Neural cell (in vitro differentiated cells): ENCODE measurements around the gene NECTIN1. TPM values are rescaled to one million over a fixed set of nuclear protein-coding genes. Genes with fewer than 3 reads are reported as not detected.

ENCODE experiments used
- H2AFZ ChIP-seq: fragments of 200-600, 300-800 bp; sonication (generic), shearing (Covaris generic); 2 replicates; pipeline ENCODE4 v1.6.0; 2014; ENCODE audit warnings: low read depth, mild to moderate bottlenecking, antibody characterized with exemption, low read length, moderate library complexity
- H3F3A ChIP-seq: fragments of 200-600 bp; shearing (Covaris generic); 2 replicates; pipeline ENCODE4 v1.6.1; 2016; ENCODE audit warnings: mild to moderate bottlenecking, moderate library complexity, mixed read lengths, antibody characterized with exemption, low read length; ENCODE audit not compliant: insufficient read depth, poor library complexity, severe bottlenecking
- H3K27ac ChIP-seq: fragments of 200-600, 300-800 bp; sonication (generic), shearing (Covaris generic); 2 replicates; pipeline ENCODE4 v1.5.1; 2014; ENCODE audit warnings: mild to moderate bottlenecking, low read length, moderate library complexity
- H3K27me3 ChIP-seq: fragments of 300-800, 200-600 bp; sonication (generic), shearing (Covaris generic); 2 replicates; pipeline ENCODE4 v1.6.0; 2014; ENCODE audit warnings: mild to moderate bottlenecking, low read depth, low read length, moderate library complexity; ENCODE audit not compliant: insufficient read depth
- H3K36me3 ChIP-seq: fragments of 300-800, 200-600 bp; sonication (generic), shearing (Covaris generic); 2 replicates; pipeline ENCODE4 v1.5.1; 2014; ENCODE audit warnings: mild to moderate bottlenecking, antibody characterized with exemption, low read length, moderate library complexity; ENCODE audit not compliant: insufficient read depth
- H3K4me2 ChIP-seq: fragments of 300-800, 200-600 bp; sonication (generic), shearing (Covaris generic); 2 replicates; pipeline ENCODE4 v1.6.0; 2014; ENCODE audit warnings: mild to moderate bottlenecking, low read length
- H3K4me3 ChIP-seq: fragments of 300-800, 200-600 bp; sonication (generic), shearing (Covaris generic); 2 replicates; pipeline ENCODE4 v1.5.1; 2014; ENCODE audit warnings: mild to moderate bottlenecking, low read length, moderate library complexity
- H3K79me2 ChIP-seq: fragments of 200-600 bp; shearing (Covaris generic); replicated peaks from 2 replicates; pipeline ENCODE4 v1.6.0; 2014; ENCODE audit warnings: mild to moderate bottlenecking, low read length, moderate library complexity; ENCODE audit not compliant: insufficient read depth
- H3K9ac ChIP-seq: fragments of 300-800, 200-600 bp; sonication (generic), shearing (Covaris generic); 2 replicates; pipeline ENCODE4 v1.6.1; 2016; ENCODE audit warnings: mild to moderate bottlenecking, low read length, mixed read lengths
- H3K9me2 ChIP-seq: fragments of 200-600 bp; shearing (Covaris generic); 2 replicates; pipeline ENCODE4 v1.6.1; 2016; ENCODE audit warnings: mild to moderate bottlenecking, low read length, mixed read lengths; ENCODE audit not compliant: insufficient read depth
- H3K9me3 ChIP-seq: fragments of 200-600, 300-800 bp; sonication (generic), shearing (Covaris generic); 2 replicates; pipeline ENCODE4 v1.6.1; 2016; ENCODE audit warnings: mild to moderate bottlenecking, mixed run types, low read length, moderate library complexity, mixed read lengths
- H4K20me1 ChIP-seq: fragments of 200-600 bp; shearing (Covaris generic); 2 replicates; pipeline ENCODE4 v1.6.1; 2016; ENCODE audit warnings: mild to moderate bottlenecking, mixed run types; ENCODE audit not compliant: insufficient read depth
- EP300 ChIP-seq: fragments of 450-650 bp; conservative IDR thresholded peaks from 2 replicates; pipeline ENCODE4 v1.6.1; 2014; ENCODE audit warnings: antibody characterized with exemption, mild to moderate bottlenecking, moderate library complexity; ENCODE audit not compliant: poor library complexity, severe bottlenecking
- EZH2 ChIP-seq: fragments of 200-600, 300-800 bp; shearing (Covaris generic), sonication (generic); IDR thresholded peaks from 2 replicates; pipeline ENCODE4 v1.6.1; 2014; ENCODE audit warnings: antibody characterized with exemption, low read length, borderline replicate concordance, mild to moderate bottlenecking; ENCODE audit not compliant: insufficient read depth, poor library complexity, severe bottlenecking
- MXI1 ChIP-seq: fragments of 450-650 bp; conservative IDR thresholded peaks from 2 replicates; pipeline ENCODE4 v1.6.1; 2014; ENCODE audit warnings: antibody characterized with exemption, mild to moderate bottlenecking; ENCODE audit not compliant: poor library complexity, severe bottlenecking
- POLR2AphosphoS5 ChIP-seq: IDR thresholded peaks from 2 replicates; pipeline ENCODE4 v1.6.1; 2012
- RAD21 ChIP-seq: fragments of 450-650 bp; conservative IDR thresholded peaks from 2 replicates; pipeline ENCODE4 v1.6.1; 2014; ENCODE audit warnings: antibody characterized with exemption, mild to moderate bottlenecking, moderate library complexity
- SMC3 ChIP-seq: fragments of 450-650 bp; conservative IDR thresholded peaks from 2 replicates; pipeline ENCODE4 v1.6.1; 2014; ENCODE audit warnings: antibody characterized with exemption, mild to moderate bottlenecking, moderate library complexity; ENCODE audit not compliant: poor library complexity
- TAF1 ChIP-seq: IDR thresholded peaks from 2 replicates; pipeline ENCODE4 v1.6.1; 2012; ENCODE audit warnings: low read depth
- polyA plus RNA-seq: library from polyadenylated mRNA; depleted of rRNA; stranded (reverse); fragments of >200 nt; gene quantifications from 2 replicates; pipeline ENCODE4 v1.2.3, GENCODE V29; 2014
- TF ChIP-seq, protein P1 (sequence below): fragments of 450-650 bp; IDR thresholded peaks from 2 replicates; pipeline ENCODE4 v1.5.1; 2014; ENCODE audit warnings: antibody characterized with exemption, mild to moderate bottlenecking, moderate library complexity; ENCODE audit not compliant: poor library complexity, severe bottlenecking
- TF ChIP-seq, protein P2 (sequence below): IDR thresholded peaks from 2 replicates; pipeline ENCODE4 v1.6.1; 2012; ENCODE audit warnings: borderline replicate concordance

The NECTIN1 gene
- polyA plus RNA-seq, 1 donor from 2014 or later, result 5.6 TPM

DNA sequence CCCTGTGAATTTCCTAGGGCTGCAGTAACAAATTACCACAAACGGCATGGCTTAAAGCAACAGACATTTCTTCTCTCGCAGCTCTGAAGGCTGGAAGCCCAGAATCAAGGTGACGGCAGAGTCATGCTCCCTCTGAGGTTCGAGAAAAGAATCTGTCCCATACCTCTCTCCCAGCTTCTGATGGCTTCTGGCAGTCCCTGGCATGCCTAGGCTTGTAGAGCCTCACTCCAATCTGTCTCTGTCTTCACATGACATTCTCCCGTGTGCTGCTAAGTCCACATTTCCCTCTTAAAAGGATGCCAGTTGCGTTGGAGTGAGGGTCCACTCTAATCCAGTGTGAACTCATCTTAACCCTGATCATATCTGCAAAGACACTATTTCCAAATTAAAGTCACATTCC, 116.2 kb downstream of the NECTIN1 start:
- no peak overlapping the region for H2AFZ ChIP-seq
- H3K79me2 ChIP-seq, result no peaks in the 10 kb centered on the region
- no peaks in the 10 kb centered on the region for H3K9me2 ChIP-seq
- no peaks in the 10 kb centered on the region for H3K9me3 ChIP-seq
- H3K27ac ChIP-seq, result no peak overlapping the region
- H3K27me3 ChIP-seq, result no peaks in the 10 kb centered on the region
- TF ChIP-seq MXI1, result no peak
- TF ChIP-seq, protein P1, sequence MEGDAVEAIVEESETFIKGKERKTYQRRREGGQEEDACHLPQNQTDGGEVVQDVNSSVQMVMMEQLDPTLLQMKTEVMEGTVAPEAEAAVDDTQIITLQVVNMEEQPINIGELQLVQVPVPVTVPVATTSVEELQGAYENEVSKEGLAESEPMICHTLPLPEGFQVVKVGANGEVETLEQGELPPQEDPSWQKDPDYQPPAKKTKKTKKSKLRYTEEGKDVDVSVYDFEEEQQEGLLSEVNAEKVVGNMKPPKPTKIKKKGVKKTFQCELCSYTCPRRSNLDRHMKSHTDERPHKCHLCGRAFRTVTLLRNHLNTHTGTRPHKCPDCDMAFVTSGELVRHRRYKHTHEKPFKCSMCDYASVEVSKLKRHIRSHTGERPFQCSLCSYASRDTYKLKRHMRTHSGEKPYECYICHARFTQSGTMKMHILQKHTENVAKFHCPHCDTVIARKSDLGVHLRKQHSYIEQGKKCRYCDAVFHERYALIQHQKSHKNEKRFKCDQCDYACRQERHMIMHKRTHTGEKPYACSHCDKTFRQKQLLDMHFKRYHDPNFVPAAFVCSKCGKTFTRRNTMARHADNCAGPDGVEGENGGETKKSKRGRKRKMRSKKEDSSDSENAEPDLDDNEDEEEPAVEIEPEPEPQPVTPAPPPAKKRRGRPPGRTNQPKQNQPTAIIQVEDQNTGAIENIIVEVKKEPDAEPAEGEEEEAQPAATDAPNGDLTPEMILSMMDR, result no peak
- no peak for TF ChIP-seq RAD21
- TF ChIP-seq EP300, result no peak
- TF ChIP-seq POLR2AphosphoS5, result no peak
- no peak for TF ChIP-seq EZH2
- no peak for TF ChIP-seq TAF1
- TF ChIP-seq, protein P2, sequence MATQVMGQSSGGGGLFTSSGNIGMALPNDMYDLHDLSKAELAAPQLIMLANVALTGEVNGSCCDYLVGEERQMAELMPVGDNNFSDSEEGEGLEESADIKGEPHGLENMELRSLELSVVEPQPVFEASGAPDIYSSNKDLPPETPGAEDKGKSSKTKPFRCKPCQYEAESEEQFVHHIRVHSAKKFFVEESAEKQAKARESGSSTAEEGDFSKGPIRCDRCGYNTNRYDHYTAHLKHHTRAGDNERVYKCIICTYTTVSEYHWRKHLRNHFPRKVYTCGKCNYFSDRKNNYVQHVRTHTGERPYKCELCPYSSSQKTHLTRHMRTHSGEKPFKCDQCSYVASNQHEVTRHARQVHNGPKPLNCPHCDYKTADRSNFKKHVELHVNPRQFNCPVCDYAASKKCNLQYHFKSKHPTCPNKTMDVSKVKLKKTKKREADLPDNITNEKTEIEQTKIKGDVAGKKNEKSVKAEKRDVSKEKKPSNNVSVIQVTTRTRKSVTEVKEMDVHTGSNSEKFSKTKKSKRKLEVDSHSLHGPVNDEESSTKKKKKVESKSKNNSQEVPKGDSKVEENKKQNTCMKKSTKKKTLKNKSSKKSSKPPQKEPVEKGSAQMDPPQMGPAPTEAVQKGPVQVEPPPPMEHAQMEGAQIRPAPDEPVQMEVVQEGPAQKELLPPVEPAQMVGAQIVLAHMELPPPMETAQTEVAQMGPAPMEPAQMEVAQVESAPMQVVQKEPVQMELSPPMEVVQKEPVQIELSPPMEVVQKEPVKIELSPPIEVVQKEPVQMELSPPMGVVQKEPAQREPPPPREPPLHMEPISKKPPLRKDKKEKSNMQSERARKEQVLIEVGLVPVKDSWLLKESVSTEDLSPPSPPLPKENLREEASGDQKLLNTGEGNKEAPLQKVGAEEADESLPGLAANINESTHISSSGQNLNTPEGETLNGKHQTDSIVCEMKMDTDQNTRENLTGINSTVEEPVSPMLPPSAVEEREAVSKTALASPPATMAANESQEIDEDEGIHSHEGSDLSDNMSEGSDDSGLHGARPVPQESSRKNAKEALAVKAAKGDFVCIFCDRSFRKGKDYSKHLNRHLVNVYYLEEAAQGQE, result no peak
- no peak for TF ChIP-seq SMC3
- no peaks in the 10 kb centered on the region for H3F3A ChIP-seq
- H3K9ac ChIP-seq, result no peak overlapping the region
- H3K4me3 ChIP-seq, result no peak overlapping the region
- H3K4me2 ChIP-seq, result no peak overlapping the region
- H3K36me3 ChIP-seq, result no peaks in the 10 kb centered on the region
- no peaks in the 10 kb centered on the region for H4K20me1 ChIP-seq

- H3K9me3 ChIP-seq, result no peaks in the 10 kb centered on the region
These were observed 118.1 kb downstream of the NECTIN1 start for GRCh38 chr11:119610836-119611426.

More at GRCh38 chr11:119610836-119611426, 118.1 kb downstream of the NECTIN1 start:
- H3K4me3 ChIP-seq, result no peak overlapping the region
- no peak overlapping the region for H3K9ac ChIP-seq
- H3F3A ChIP-seq, result no peaks in the 10 kb centered on the region
- no peaks in the 10 kb centered on the region for H4K20me1 ChIP-seq
- TF ChIP-seq RAD21 (no peak), MXI1 (no peak), EZH2 (no peak), TAF1 (no peak), EP300 (no peak), SMC3 (no peak), POLR2AphosphoS5 (no peak)
- TF ChIP-seq, protein P2, result no peak
- TF ChIP-seq, protein P1, result no peak
- H3K79me2 ChIP-seq, result no peaks in the 10 kb centered on the region
- no peaks in the 10 kb centered on the region for H3K9me2 ChIP-seq
- H2AFZ ChIP-seq, result no peak overlapping the region
- H3K4me2 ChIP-seq, result no peak overlapping the region
- H3K27ac ChIP-seq, result no peak overlapping the region
- no peaks in the 10 kb centered on the region for H3K36me3 ChIP-seq
- H3K27me3 ChIP-seq, result no peaks in the 10 kb centered on the region
